22Rv1 (cell line): Measurements from ENCODE around the gene KAZN.

Source experiments
- H3K27ac ChIP-seq: fragments of 450-650 bp; 2 replicates; pipeline ENCODE4 v1.5.1; 2017
- CTCF ChIP-seq: fragments of 450-650 bp; IDR thresholded peaks from 2 replicates; pipeline ENCODE4 v1.5.1; 2017; ENCODE audit warnings: mild to moderate bottlenecking
- ZFX ChIP-seq: fragments of 450-650 bp; IDR thresholded peaks from 2 replicates; pipeline ENCODE4 v1.6.1; 2017; ENCODE audit warnings: antibody characterized with exemption, borderline replicate concordance

Gene KAZN

GRCh38 chr1:14611792-14612191, 13.3 kb downstream of the KAZN start:
- TF ChIP-seq ZFX: no peak
- TF ChIP-seq CTCF: no peak
- H3K27ac ChIP-seq: no peak overlapping the region

GRCh38 chr1:14612256-14612655, 13.8 kb downstream of the KAZN start:
- no peak for TF ChIP-seq CTCF
- TF ChIP-seq ZFX: no peak
- H3K27ac ChIP-seq: no peak overlapping the region

- TF ChIP-seq CTCF (no peak), ZFX (no peak)
- no peak overlapping the region for H3K27ac ChIP-seq
These were observed 15.4 kb downstream of the KAZN start for GRCh38 chr1:14613926-14614325.

GRCh38 chr1:14614341-14614740, 15.9 kb downstream of the KAZN start:
- TF ChIP-seq CTCF (no peak), ZFX (no peak)
- H3K27ac ChIP-seq: no peak overlapping the region

- no peak overlapping the region for H3K27ac ChIP-seq
- TF ChIP-seq CTCF (no peak), ZFX (no peak)
These were observed 17.2 kb downstream of the KAZN start for GRCh38 chr1:14615549-14616218.

GRCh38 chr1:14616632-14617396, 18.3 kb downstream of the KAZN start:
- H3K27ac ChIP-seq: no peak overlapping the region
- TF ChIP-seq CTCF (no peak), ZFX (no peak)

- no peak overlapping the region for H3K27ac ChIP-seq
- TF ChIP-seq CTCF (no peak), ZFX (no peak)
These were observed 19.3 kb downstream of the KAZN start for GRCh38 chr1:14617791-14618190.
